ELF-1 (cell line): ENCODE data around the gene ACKR3.

ENCODE experiments used
- DNase-seq: peaks from one replicate; pipeline ENCODE4 v3.0.0-alpha.2; 2016; ENCODE audit warnings: low read depth, low spot score

ACKR3 gene

DNA sequence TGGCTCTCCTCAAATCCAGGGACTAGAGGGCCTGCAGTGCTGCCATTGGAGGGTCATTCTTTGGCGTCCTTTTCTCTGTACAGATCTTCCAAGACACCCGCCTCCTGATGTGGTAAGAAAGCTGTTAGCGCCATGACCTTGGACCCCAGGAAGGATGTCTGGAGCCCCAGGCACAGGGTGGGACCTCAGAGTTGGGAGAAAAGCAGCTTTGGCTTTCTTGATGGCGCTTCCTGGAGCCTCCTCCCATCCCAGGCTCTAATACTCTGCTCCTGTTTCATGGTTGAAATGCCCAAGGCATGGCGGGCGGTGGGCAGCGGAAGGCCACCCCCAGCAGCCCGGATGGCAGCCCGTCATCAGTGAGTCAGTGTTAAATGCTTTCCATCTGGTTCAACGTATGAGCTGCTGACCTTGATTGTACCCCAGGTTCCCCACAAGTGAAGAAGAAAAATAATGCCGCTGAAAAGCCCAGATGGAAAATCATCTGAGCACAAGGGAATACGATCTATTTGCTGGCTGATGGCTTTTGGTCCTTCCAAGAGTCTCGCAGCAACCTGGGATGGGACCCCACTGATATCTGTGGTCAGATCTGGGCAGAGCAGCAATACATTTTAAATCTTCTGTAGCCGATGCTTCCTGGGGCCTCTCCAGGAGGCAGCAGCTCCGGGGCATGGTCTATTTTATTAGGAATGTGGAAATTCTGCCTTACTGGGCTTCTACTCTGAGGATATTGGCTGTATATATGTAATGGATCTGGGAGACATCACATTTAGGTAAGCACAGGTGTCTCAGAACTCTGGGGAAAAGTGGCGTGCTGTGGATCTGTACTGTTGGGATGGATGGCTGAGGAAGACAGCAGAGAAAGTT lies 15.1 kb downstream of the ACKR3 start:
- DNase-seq: no peak

- DNase-seq: no peak
These were observed 16.3 kb downstream of the ACKR3 start for GRCh38 chr2:236585966-236586365.

GRCh38 chr2:236587861-236588815 lies 18.5 kb downstream of the ACKR3 start:
- no peak for DNase-seq

- no peak for DNase-seq
These were observed 19.4 kb downstream of the ACKR3 start for GRCh38 chr2:236588932-236589592.

DNA sequence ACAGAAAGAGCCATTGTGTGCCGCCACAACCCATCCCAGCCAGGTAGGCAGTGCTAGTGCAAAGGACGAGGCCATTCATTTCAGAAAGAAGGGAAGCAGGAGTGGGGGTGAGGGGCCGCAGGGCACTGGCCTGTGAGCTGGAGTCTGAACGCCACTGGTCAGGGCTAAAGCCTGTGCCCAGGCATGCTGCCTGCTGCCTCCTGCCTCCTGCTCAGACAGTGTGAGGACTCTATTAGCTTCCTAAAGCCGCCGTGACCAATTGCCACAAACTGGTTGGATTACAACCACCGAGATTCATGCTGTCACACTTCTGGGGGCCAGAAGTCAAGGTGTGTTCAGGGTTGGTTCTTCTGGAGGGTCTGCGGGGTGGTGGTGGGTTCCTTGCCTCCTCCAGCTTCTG lies 21.2 kb downstream of the ACKR3 start:
- no peak for DNase-seq

DNA sequence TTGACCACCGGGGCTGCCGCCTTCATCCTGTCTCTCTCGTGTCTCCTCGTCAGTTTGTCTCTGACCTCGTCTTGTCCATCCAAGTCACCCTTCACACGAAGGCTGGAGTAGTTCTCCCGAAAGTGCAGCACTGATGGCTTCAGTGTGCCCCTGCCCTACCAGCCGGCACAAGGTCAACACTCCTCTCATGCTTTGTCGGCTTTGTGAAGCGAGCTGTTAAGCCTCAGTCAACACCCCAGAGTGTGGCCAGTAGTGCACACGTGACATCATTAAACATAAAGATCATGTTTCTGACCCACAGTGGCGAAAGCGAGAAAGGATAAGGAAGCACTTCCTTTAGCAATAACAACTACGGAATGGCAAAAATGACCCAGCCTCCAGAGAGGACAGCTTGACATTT lies 23.2 kb downstream of the ACKR3 start:
- DNase-seq: no peak

DNA sequence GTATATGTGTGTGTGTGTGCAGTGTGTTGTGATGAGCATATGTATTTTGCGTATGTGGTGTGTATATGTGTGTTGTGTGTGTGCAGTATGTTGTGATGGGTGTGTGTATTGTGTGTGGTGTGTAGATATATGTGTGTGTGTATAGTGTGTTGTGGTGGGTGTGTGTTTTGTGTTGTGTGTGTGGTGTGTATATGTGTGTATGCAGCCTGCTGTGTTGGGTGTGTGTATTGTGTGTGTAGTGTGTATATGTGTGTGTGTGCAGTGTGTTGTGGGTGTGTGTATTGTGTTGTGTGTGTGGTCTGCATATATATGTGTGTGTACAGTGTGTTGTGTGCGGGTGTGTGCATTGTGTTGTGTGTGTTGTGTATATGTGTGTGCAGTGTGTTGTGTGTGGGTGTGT lies 23.9 kb downstream of the ACKR3 start:
- no peak for DNase-seq

GRCh38 chr2:236593956-236594355 lies 24.3 kb downstream of the ACKR3 start:
- no peak for DNase-seq

- DNase-seq: no peak
These were observed 28.0 kb downstream of the ACKR3 start for GRCh38 chr2:236597629-236598028.

DNA sequence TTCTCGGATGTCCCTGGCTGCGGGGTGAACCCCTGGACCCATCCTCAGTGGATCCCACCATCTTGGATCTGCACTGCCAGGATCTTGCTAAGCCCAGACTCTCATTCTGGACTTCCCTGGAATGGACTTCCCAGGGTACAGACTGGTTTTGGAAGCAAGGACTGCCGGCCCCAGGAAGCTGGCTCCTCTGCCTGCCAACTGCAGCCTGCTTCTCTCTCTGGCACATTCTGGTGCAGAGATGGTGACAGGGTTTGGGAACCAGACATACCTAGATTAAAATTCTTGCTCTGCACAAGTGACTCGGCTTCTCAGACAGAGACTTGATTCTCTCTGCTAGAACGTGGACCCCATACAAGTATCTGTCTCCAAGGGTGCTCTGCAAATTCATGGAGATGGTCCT lies 29.4 kb downstream of the ACKR3 start:
- no peak for DNase-seq

DNA sequence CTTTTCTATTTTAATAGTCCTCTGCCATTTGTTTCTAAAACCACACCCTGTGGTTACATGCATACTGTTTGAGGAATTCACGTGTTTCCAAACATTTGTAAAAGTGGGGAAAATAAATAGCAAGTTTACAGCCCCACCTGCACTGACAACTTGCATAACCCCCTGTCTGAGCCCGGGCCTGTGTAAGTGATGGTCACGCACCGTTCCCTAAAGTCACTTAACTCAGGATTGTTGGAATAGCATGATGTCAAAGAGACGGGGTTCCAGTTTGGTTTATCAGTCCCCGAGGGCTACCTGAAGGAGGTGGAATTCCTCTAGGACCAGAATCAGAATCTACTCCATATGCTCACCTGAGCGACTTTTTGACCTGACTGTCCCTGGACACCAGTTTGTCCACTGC lies 30.5 kb downstream of the ACKR3 start:
- DNase-seq: no peak

DNA sequence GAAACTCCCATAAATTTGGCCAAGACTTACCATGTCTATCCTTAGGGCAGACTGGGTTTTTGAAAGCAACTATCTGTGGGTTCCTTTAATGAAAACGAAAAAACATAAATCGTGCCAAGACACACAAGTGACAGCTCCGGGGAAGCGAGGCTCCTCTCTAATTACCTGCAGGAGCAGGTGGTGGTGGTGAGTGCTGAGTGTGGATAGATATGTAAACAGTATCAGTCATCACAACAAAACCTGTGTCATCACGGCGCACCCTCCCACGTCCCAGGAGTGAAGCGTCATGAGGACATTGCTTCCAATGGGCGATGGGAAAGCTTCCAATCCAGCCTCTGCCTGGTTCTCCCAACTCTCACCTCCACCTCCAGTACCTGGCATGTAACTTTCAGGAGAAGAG lies 31.3 kb downstream of the ACKR3 start:
- no peak for DNase-seq

- DNase-seq: no peak
These were observed 31.9 kb downstream of the ACKR3 start for GRCh38 chr2:236601316-236602202.

DNA sequence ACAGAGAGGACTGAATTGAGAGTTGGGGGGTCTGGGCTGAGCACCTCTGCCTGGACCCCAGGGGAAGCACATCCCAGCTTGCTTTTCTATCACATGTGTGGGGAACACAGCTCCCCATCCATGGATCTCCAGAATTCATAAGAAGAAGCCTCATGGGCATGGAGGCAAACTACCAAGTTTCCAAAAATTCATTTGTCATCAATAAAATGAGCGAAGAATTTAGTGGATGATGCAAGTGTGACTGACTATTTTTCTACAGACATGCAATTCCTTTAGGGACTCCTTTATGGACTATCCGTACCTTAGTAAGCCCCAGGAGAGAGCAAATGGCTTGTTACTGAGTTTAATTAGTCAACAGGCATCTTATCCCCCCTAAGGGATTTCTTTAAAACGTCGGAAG lies 33.1 kb downstream of the ACKR3 start:
- no peak for DNase-seq

GRCh38 chr2:236603361-236604015 lies 33.9 kb downstream of the ACKR3 start:
- no peak for DNase-seq

DNA sequence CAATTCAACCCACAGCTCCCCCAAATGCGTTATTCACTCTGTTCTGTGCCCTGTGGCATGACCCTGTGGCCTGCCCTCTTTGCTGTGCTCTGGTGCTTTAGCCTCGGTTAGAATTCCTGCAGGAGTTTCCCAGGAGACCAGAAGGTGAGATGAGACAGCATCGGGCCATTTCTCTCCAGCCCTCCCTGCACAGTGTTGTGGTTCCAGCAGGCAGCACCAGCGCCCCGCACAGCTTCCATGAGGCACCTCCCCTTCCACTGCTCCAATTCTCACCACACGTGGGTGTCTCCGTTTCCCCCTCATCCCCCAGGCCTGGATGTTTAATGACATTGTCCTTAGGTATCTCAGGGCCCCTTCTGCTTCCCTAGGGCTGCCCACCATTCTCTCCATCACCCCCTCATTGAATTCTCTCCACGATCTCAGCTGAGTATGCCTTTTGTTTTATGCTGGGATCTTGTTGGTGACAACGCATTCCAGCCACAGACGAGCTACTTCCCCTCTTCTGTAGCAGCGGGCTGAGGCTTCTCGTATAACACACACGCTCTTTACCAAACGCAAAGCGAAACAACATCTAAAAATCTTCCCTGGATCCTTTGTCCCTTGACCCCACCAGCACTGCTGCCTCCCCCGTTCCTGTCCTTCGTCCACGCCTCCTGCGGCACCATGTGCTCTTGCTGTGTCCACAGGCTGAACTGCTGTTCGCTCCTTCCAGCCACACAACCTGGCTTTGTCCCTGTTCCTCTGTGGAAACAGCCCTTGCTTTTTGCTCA lies 35.1 kb downstream of the ACKR3 start:
- no peak for DNase-seq

GRCh38 chr2:236605345-236605734 lies 35.7 kb downstream of the ACKR3 start:
- DNase-seq: no peak

DNA sequence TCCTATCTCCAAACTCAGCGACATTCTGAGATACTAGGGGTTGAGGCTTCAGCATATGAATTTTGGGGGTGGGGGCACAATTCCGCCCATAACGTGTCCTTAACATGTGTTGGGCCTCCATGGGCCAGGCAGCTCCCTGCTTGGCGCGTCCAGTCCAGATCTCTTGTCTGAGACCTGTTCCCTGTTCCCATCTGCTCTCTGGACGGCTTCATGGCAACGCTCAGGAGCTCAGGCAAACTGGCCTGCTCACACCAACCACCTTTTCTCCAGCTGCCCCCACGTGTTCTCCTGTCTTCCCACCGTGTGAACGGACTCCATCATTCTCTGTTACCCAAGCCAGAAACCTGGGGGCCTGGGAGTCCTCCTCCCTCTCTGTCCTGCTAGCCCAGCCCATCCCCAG lies 36.4 kb downstream of the ACKR3 start:
- DNase-seq: no peak

GRCh38 chr2:236607471-236608187 lies 38.0 kb downstream of the ACKR3 start:
- DNase-seq: peak; percentile 82
